Measurements from ENCODE around the gene GP9.

Gene GP9

GRCh38 chr3:129060276-129061022, at the start of gene GP9:
GP9 (plus strand) TSS chr3:129060779; CDS start chr3:129061740, 961 bp downstream.
- DNase-seq (ENCODE audit: low read depth in 2 of 2) = no peak

GRCh38 chr3:129013491-129013891, 47.1 kb upstream of the GP9 start:
- DNase-seq (ENCODE audit: low read depth in 2 of 2) = no peak

GRCh38 chr3:129014148-129014547, 46.4 kb upstream of the GP9 start:
- DNase-seq (ENCODE audit: low read depth in 2 of 2) = no peak

GRCh38 chr3:129014793-129015345, 45.7 kb upstream of the GP9 start:
- no peak for DNase-seq (ENCODE audit: low read depth in 2 of 2)

GRCh38 chr3:129015388-129016105, 45.0 kb upstream of the GP9 start:
- peak in 1 of 2 donors; percentile 30 for DNase-seq (ENCODE audit: low read depth in 2 of 2)

GRCh38 chr3:129016356-129016719, 44.2 kb upstream of the GP9 start:
- DNase-seq (ENCODE audit: low read depth in 2 of 2) = peak; percentile 20 to 42

- DNase-seq (ENCODE audit: low read depth in 2 of 2) = no peak
Measured at GRCh38 chr3:129016720-129017483, 43.7 kb upstream of the GP9 start.

GRCh38 chr3:129017484-129017899, 43.1 kb upstream of the GP9 start:
- DNase-seq (ENCODE audit: low read depth in 2 of 2) = no peak

- DNase-seq (ENCODE audit: low read depth in 2 of 2) = no peak
Measured at GRCh38 chr3:129018271-129018670, 42.3 kb upstream of the GP9 start.

- DNase-seq (ENCODE audit: low read depth in 2 of 2) = no peak
Measured at GRCh38 chr3:129018751-129019150, 41.8 kb upstream of the GP9 start.

- no peak for DNase-seq (ENCODE audit: low read depth in 2 of 2)
Measured at GRCh38 chr3:129019266-129019665, 41.3 kb upstream of the GP9 start.

- DNase-seq (ENCODE audit: low read depth in 2 of 2) = no peak
Measured at GRCh38 chr3:129020691-129021090, 39.9 kb upstream of the GP9 start.

- DNase-seq (ENCODE audit: low read depth in 2 of 2) = no peak
Measured at GRCh38 chr3:129021140-129021551, 39.4 kb upstream of the GP9 start.

- DNase-seq (ENCODE audit: low read depth in 2 of 2) = no peak
Measured at GRCh38 chr3:129022114-129023007, 38.2 kb upstream of the GP9 start.

- DNase-seq (ENCODE audit: low read depth in 2 of 2) = no peak
Measured at GRCh38 chr3:129023008-129023358, 37.6 kb upstream of the GP9 start.

GRCh38 chr3:129023909-129024308, 36.7 kb upstream of the GP9 start:
- no peak for DNase-seq (ENCODE audit: low read depth in 2 of 2)

GRCh38 chr3:129025108-129025507, 35.5 kb upstream of the GP9 start:
- DNase-seq (ENCODE audit: low read depth in 2 of 2) = no peak

GRCh38 chr3:129025691-129026435, 34.7 kb upstream of the GP9 start:
- DNase-seq (ENCODE audit: low read depth in 2 of 2) = no peak

GRCh38 chr3:129026728-129027543, 33.6 kb upstream of the GP9 start:
- DNase-seq (ENCODE audit: low read depth in 2 of 2) = peak; percentile 83 to 88

- no peak for DNase-seq (ENCODE audit: low read depth in 2 of 2)
Measured at GRCh38 chr3:129027544-129027880, 33.1 kb upstream of the GP9 start.
